ENCODE results near the gene PADI1. TPM values are rescaled to one million over a fixed set of nuclear protein-coding genes. Genes with fewer than 3 reads are reported as not detected.

PADI1 gene
- total and polyA plus RNA-seq, 2 of the 8 experiments (the other 6 are each of a cell fraction or from before 2014, with no cell fraction given), result 0.20 to 0.30 TPM

GRCh38 chr1:17274186-17275170 lies 69.5 kb downstream of the PADI1 start:
- peak overlapping the region; percentile 97; the same call in 1 of the 2 replicates for H2BK15ac ChIP-seq (ENCODE audit: low read length)
- H3K9me3 ChIP-seq (ENCODE audit: insufficient read depth in 2 of 2, low read depth in 1 of 2, low read length in 1 of 2), result no peaks in the 10 kb centered on the region
- H3K9ac ChIP-seq (replicated peaks in 1 of 4; ENCODE audit: extremely low read depth in 1 of 4, low read depth in 3 of 4, low read length in 3 of 4), result no peak overlapping the region
- no peaks in the 10 kb centered on the region; a peak in 1 of 7 replicates for H3K4me1 ChIP-seq (replicated peaks in 1 of 4; ENCODE audit: control insufficient read depth in 3 of 4, insufficient read depth in 4 of 4, low read length in 3 of 4)
- H3K4me2 ChIP-seq (ENCODE audit: insufficient read depth in 1 of 2, low read depth in 2 of 2, low read length in 2 of 2), result no peak overlapping the region
- H3K18ac ChIP-seq (ENCODE audit: extremely low read depth, low read length), result no peak overlapping the region
- CTCF ChIA-PET (ENCODE audit: partially characterized antibody), result interaction anchor here (0.6 to 3.9 kb wide), 57 partner anchors 10 to 317 kb away, joined by 3 to 31 read pairs (median 4); partner anchors contain the start of genes PADI2 and PADI3
- FAIRE-seq, result peak; percentile 74
- no peak overlapping the region for H3K56ac ChIP-seq (replicated peaks; ENCODE audit: insufficient read length, low read depth, low read length)
- no peak overlapping the region for H2BK5ac ChIP-seq (ENCODE audit: low read depth, low read length)
- H2BK20ac ChIP-seq (ENCODE audit: low read length), result no peak overlapping the region
- H4K8ac ChIP-seq (ENCODE audit: extremely low read depth, insufficient read depth, low read length), result no peak overlapping the region
- H3K23ac ChIP-seq (ENCODE audit: insufficient read length), result no peak overlapping the region
- no peaks in the 10 kb centered on the region for H3K79me2 ChIP-seq (ENCODE audit: control insufficient read depth in 1 of 2, insufficient read depth in 2 of 2, low read length in 2 of 2)
- no peak overlapping the region for H3K4me3 ChIP-seq (ENCODE audit: extremely low read depth in 1 of 4, insufficient read depth in 2 of 4, low read depth in 3 of 4, low read length in 4 of 4)
- 0 out of 2 replicates have a peak overlapping the region, but pooled peaks have one; percentile 50 for H2BK12ac ChIP-seq (ENCODE audit: low read depth, low read length)
- POLR2A ChIA-PET (ENCODE audit: partially characterized antibody), result no interaction called here
- H2AFZ ChIP-seq (ENCODE audit: low read length), result peak overlapping the region; percentile 91
- H3K36me3 ChIP-seq (ENCODE audit: control insufficient read depth in 2 of 4, insufficient read depth in 4 of 4, low read length in 3 of 4), result no peaks in the 10 kb centered on the region
- H3K14ac ChIP-seq (ENCODE audit: insufficient read length), result no peak overlapping the region
- H3K4ac ChIP-seq (replicated peaks; ENCODE audit: insufficient read length, low read depth, low read length), result no peak overlapping the region
- no peaks in the 10 kb centered on the region for H3K79me1 ChIP-seq (ENCODE audit: low read depth, low read length)
- no peak overlapping the region for H4K5ac ChIP-seq (ENCODE audit: insufficient read length, low read depth, low read length)
- DNase-seq (ENCODE audit: low read depth in 1 of 2, low spot score in 2 of 2), result peak; percentile 59 to 94
- no peaks in the 10 kb centered on the region for H3K27me3 ChIP-seq (replicated peaks in 1 of 4; ENCODE audit: control insufficient read depth in 3 of 4, extremely low read depth in 1 of 4, insufficient read depth in 3 of 4, low read length in 3 of 4)
- H4K20me1 ChIP-seq (replicated peaks in 1 of 2; ENCODE audit: control insufficient read depth in 1 of 2, insufficient read depth in 2 of 2, low read length in 2 of 2), result no peaks in the 10 kb centered on the region
- WGBS, 2 experiments (ENCODE audit: extremely low coverage in 1 of 2, insufficient coverage in 1 of 2, insufficient read length in 1 of 2, insufficient replicate concordance in 2 of 2, low coverage in 1 of 2, low lambda C conversion rate in 2 of 2, missing lambda C conversion rate in 1 of 2), result 48% methylated on average over 15 of the region's 15 CpGs; no CpG with 5 or more reads in 1 of the 2 experiments
- no peak overlapping the region for H2BK120ac ChIP-seq (replicated peaks; ENCODE audit: low read depth, low read length)
- no peak overlapping the region for H3K27ac ChIP-seq (ENCODE audit: low read depth, low read length)
- H3K23me2 ChIP-seq (ENCODE audit: low read depth, low read length), result no peaks in the 10 kb centered on the region
- peak overlapping the region; percentile 9; the same call in 1 of the 2 replicates for H2AK5ac ChIP-seq (ENCODE audit: low read depth, low read length)
- H4K91ac ChIP-seq (replicated peaks; ENCODE audit: insufficient read length, low read length), result no peak overlapping the region
- TF ChIP-seq, protein P1, sequence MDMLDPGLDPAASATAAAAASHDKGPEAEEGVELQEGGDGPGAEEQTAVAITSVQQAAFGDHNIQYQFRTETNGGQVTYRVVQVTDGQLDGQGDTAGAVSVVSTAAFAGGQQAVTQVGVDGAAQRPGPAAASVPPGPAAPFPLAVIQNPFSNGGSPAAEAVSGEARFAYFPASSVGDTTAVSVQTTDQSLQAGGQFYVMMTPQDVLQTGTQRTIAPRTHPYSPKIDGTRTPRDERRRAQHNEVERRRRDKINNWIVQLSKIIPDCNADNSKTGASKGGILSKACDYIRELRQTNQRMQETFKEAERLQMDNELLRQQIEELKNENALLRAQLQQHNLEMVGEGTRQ (IDR thresholded peaks at IDR 0.05; ENCODE audit: low read length), result no peak
- TF ChIP-seq TAF1 (IDR thresholded peaks at IDR 0.05; ENCODE audit: low read depth, low read length) (no peak), E2F6 (IDR thresholded peaks at IDR 0.05) (no peak), CTBP2 (IDR thresholded peaks at IDR 0.05; ENCODE audit: borderline replicate concordance, insufficient read depth, insufficient read length, low read length) (no peak), GABPA (IDR thresholded peaks at IDR 0.05; ENCODE audit: borderline replicate concordance, insufficient read depth, low read length) (no peak), JUN (IDR thresholded peaks at IDR 0.05; ENCODE audit: low read depth, low read length) (no peak), MAFK (IDR thresholded peaks at IDR 0.05; ENCODE audit: low read depth, low read length) (no peak), RNF2 (IDR thresholded peaks at IDR 0.05; ENCODE audit: borderline replicate concordance, low read depth, low read length, missing control alignments, poor library complexity, severe bottlenecking) (no peak)
